Activated T-helper 9 cell treated with anti-CD3 and anti-CD28 coated beads, Interleukin-2, amount 50 U/mL, for 16 hours (primary cell): ENCODE measurements around the gene USP3.
A peak's percentile ranks its signal among the peaks of the same experiment; 100 is the strongest.
"Not testable (repeated sequence)": the region's sequence is repeated elsewhere in the genome, so short reads cannot be mapped to it uniquely, and the experiment has no call there.

Source experiments
- DNase-seq: peaks from one replicate; pipeline ENCODE4 v3.0.0-alpha.2; 2020; ENCODE audit warnings: low read depth

Gene USP3

DNA sequence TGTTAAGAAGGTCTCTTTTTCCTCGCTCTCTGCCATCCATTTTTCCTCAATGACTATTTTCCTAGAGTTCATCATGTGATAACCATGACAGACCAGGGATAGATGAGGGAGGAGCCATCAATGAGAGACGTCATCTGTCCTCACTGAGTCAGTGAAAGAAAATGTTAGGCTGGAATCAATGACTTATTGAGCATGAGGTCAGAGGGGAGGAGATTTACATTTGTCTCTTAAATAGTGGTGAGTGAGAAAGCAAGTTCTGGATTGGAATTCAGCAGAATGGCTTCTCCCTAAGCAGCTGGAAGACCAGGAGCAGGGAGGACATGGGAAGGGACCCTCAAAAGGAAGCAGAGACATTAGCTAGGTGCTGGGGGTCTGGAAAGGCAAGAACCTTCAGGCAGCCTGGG is 28.2 kb upstream of the USP3 start:
- DNase-seq: no peak

DNA sequence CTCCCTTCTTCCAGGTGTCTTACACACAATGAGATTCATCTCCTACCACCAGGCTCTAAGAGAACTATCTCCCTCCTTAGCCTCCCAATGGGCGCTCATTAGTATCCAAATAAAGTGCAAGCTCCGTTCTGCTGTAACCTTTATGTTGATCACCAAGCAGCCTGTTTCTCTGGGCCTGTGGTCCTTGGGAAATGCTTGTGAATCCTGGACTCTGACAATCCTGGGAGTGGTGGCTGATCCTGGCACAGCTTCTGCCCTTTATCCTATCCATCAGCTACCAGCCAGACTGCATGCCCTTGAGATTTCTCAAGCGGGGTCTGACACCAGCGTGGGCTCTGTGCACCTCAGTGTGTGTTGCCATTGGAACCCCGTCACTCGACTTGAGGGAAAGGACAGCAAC is 26.1 kb upstream of the USP3 start:
- no peak for DNase-seq

DNA sequence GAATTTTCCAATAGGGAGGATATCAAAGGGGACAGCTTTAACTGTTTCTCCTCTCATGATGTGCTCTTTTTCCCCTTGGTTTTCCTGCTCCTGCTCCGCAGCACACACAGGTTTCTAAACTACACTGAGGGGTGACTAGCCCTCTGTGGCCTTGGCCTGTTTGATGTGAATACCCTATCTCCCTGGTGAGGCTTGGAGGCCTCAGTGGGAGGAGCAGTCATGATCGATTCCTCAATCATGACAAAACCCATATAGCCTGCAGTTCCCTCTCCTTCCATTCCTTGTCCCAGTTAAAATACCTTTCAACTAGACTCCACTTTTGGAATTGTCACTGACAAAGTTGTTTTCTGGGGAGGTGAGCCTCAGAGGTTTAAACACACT is 24.0 kb upstream of the USP3 start:
- DNase-seq: no peak

DNA sequence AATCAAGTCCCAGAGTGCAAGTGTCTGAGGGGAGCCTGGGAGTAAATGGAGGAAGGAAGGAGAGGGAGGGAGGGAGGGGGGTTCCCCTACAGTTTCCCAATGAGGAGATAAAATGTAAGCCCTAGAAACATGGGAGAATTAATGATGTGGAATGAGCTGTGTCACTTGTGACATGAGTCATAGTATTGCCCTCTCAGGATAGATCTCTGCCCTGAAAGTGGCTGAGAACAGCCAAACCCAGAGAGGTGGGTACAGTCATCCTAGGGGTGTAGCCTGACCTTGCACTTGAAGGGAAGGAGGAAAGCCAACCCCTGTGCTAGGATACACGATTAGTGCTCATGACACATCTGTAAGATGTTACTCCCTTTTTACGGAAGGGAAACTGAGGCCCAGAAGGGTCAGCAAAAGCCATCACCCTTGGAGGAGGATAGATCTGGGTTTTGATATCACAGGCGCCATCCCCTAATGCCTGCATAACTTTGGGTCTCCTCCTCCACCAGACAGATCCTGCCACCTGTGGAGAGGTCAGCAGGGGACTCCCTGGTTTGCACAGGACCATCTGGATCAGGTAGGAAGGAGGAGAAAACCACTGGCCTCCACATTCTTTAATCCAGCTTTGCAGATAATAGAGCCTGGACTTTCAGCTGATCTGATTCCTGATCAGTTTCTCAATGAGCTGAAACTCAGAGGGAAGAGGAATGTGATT is 23.1 kb upstream of the USP3 start:
- DNase-seq: no peak

DNA sequence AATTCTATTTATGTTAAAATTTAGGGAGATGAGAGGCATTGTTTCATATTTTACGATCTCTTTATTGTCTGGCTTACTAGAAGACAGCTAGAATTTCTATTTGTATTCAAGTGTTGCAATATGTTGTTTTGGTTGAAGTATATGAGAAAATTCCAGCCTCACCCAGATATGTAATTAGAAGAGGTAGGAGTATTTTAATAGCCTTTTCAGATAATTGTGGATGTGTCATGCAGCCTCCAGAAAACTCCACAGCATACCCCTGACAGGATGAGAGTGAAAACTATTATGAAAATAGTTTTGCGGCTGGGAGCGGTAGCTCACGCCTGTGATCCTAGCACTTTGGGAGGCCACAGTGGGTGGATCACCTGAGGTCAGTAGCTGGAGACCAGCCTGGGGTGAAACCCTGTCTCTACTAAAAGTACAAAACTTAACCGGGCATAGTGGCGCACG is 21.5 kb upstream of the USP3 start:
- DNase-seq: no peak

DNA sequence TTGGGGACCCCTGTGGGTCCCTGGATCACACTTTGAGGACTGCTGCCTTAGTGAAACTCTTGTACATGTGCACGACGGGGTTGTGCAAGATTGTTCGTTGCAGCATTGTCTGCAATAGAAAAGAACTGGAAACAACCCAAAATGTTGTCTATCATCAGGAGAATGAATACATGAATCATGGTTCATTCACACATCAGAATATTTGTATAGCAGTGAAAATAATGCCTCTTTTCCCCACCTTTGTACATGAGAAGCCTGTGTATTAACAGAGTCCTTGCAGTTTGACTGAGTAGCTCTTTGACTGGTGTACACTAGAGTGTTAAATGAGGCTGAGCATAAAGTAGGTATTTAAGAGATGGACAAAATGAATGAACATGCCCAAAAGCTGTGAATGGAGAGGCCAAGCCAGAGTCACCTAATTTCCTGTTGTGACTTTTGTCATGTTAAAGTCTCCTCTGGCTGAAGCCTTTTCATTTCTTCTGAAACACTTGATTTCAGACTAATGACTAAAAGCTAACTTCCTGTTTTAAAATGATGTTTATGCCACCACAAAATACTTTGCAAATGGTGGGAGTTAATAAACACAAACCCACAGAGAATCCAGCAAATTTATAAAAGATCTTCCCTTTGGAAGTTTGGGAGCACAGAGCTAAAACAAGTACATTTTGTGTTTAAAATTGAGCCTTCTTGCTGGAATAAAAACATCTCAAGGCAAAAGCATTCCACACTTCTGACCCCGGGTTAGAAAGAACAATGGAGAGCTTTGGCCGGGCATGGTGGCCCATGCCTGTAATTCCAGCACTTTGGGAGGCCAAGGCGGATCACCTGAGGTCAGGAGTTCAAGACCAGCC is 20.6 kb upstream of the USP3 start:
- DNase-seq: no peak

DNA sequence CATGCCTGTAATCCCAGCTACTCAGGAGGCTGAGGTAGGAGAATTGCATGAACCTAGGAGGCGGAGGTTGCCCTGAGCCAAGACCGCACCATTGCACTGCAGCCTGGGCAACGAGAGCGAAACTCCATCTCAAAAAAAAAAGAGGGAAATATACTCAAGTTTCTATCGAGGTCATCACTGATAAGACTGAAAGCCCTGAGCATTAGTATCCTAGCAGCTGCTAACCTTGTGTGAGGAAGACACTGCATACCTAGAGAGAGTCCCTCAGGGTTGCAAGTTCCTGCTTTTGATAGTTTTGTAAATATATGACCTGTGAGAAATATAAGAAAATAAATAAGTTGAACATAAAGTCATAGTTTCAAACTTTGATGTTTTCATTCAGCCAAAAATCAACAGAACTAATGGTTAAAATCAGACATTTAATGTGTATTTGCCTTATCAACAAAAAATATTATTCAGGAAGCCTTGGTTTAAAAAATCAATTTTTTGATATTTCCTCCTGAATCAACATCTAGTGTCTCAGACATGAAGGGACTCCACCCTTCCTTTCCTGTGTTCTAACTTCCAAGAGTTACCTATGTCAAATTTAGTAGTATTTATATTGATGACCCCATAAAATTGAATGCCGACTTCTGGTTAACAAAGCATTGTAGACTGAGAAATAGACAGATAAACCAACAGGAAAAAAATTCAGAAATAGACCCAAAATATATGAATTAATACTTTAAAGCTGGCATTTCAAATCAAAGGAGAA is 19.8 kb upstream of the USP3 start:
- no peak for DNase-seq

DNA sequence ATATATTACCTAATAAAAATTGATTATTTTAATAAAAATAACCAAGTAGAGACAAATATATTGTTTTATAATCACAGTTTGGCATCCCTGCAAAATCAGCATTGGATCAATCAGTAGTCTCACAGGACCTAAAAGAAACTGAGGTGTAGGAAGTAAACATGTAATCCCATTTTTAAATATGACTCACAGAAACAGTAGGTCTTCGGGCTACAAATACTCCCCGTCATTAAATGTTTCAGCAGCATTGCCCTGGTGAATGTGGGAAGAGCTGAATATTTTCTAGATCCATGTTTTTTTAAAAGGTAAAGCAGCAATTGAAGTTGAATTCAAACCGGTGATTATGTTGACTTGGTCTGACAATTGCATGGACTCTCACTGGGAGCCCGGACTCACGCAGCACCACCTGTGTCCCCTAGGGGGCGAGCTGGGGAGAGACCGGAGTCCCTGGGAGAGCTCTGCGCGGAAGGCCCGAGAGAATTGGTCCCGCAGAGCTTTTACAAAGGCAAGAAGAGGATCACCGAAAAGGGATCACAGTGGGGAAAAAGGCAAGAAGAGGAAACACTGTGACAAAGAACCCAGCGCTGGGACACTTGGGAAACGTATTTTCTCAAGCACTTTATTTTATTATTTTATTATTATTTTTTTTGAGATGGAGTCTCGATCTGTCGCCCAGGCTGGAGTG is 17.2 kb upstream of the USP3 start:
- peak; percentile 83 for DNase-seq

DNA sequence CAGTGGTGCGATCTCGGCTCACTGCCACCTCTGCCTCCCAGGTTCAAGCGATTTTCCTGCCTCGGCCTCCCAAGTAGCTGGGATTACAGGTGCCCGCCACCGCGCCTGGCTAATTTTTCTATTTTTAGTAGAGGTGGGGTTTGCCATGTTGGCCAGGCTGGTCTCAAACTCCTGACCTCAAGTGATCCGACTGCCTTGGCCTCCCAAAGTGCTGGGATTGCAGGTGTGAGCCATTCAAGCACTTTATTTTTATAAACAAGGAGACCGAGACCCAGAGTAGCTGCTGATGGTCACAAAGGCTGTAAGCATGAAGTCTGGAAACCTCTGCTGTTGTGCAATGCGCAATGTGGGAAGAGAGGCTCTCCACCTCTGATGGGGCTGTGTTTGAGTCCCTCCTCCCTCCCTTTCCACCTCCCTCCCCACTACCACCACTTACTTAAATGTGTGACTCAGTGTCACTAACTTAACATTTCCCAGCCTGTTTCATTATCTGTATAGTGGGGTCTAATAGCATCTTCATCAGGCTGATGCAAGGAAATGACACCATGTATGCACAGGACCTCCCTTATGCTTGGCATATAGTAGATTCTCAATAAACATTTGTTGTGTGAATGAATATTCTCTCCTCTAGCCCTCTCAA is 16.5 kb upstream of the USP3 start:
- not testable (repeated sequence) for DNase-seq

DNA sequence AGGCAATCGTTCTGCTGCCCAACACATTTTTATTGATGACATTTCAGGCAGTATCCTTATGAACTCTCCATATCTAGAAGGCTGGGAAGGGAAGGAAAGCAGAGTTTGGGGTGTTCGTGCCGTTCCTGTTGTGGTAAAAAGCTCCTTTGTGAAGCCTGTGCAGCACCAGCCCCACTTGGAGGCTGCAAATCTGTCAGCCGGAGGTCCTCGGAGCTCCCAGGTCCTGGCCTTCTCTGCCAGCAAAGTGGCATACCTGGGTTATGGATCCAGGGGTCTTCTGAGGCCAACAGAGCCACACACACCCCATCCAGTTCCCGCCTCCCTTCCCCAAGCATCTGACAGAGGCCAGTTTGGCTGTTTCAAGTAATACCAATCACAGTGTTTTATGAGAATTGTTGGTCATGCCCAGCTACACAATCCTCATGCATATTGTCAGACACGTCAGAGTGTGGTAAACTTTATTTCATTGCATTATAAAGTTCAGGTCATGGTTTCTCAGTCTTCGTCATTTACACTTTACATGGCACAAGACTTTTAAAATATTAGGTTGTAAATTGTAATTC is 15.9 kb upstream of the USP3 start:
- no peak for DNase-seq

DNA sequence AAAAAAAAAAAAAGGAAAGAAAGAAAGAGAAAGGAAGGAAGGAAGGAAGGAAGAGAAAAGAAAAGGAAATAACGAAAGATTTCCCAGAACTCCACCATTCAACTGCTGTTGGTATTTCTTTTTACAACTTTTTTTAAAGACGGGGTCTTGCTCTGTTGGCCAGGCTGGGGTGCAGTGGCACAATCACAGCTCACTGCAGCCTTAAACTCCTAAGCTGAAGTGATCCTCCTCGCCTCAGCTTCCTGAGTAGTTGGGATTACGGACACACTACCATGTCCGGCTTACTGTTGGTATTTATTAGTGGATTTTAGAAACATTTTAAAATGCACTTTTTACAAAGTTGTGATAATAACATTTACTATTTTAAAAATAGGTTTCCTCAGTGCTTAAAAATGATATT is 15.0 kb upstream of the USP3 start:
- no peak for DNase-seq

DNA sequence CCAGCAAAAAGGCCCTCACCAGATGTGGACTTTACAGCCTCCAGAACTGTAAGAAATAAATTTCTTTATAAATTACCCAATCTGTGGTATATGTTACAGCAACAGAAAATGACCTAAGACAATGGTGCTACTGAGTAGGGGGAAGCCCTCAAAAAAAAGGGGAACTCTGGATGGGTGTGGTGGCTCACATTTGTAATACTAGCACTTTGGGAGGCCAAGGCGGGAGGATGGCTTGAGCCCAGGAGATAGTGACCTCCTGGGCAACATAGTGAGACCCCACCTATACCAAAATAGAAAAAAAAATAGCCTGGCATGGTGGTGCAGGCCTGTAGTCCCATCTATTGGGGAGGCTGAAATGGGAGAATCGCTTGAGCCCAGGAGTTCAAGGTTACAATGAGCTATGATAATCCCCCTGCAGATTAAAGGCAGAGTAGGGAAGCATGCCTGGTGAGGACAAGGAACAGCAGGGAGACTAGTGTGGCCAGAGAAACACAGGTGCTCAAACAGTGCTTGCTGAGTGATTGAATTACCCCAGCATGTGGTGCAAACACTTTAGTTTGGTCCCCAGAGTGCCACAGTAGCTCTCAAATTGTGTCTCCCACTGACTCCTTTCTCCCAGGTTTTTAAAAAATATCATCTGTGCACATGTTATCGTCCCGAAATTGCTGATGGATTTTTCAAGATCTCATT is 13.9 kb upstream of the USP3 start:
- no peak for DNase-seq

DNA sequence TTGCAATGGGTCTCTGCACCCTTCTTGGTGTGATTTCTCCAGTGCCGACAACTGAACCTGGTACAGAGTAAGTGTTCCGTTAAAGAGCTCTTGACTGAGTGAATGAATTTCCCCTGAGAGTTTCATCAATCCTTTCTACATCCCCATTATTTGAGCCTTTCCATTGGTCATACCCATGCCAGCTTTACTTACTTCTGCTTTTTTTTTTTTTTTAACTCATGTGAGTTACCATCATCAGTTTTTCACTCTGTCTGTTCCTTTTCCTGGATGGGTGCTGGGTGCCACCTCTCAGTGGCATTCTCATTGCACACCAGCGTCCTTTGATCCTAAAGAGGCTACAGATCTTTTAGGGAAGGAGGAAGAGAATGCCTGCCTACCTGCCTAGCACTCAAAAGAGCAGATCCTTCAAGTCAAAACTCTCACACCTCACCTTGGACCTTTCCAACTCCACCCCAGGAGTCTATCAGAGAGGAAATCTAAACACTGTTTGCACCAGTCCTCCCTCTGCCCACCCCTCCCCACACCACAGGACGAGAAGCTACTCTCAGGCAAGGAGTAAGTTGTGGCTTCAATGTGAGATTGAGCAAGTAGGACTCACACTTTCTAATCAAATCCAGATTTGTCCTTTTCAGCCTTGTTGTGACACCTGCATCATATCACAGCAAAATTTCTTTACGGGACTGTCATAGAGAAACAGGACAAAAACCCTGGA is 13.1 kb upstream of the USP3 start:
- DNase-seq: no peak

DNA sequence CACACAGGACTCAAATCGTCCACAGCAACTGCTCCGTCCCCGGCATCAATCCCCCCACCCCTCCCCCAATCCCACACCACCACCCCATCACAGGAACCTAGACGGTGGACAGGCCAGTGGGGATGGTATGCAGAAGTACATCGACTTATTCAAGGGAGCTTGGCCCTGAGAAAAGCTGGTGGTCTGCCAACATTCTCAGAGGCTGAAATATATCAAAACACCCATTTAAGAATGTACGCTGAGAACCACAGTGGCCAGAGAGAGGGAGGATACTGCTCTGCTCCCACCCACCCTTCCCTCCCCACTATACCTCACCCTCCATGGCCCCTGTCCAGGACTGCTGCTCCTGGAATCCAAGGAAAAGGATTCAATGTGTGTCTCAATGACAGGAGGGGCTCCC is 12.4 kb upstream of the USP3 start:
- no peak for DNase-seq

DNA sequence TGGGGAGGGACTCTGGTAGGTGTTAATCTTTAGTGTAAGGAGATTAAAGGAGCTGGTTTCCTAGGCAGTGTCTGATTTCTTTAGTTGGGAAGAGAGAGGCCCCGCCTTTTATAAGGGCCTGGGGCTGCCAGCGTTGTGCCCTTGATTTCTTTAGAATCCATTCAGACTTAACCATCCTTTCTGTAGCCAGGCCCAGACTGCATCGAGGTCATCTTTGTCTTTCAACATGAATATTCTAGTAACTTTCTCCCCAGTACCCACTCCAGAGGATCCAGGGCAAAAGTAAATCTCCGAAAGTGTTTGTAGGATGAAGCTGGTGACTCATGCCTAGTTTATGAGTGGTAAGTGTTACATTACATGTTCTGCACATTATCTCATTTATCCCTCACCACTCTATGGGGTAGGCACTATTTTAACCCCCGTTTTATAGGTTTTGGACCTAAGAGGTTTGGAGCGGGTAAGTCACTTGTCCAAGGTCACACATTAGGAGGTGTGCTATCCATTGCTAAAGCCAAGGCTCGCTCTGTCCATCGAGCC is 11.8 kb upstream of the USP3 start:
- DNase-seq: no peak

DNA sequence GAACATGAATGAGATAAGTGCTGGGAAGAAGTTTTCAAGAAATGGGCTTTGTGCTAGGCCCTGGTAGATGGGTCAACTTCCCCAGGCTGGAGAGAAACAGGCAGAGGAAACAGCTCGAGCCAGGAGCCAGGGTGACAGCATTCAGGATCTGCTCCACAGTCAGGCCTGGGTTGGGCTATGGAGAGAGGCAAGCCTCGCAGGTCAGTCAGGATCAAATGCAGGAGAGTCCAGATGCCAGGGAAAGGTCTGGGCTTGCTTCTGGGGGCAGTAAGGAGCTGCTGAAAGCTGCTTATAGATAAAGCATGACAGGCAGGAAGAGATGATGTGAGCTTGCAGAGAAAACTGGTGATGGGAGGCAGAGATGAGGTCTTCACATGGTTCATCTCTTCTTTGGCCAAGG is 11.0 kb upstream of the USP3 start:
- DNase-seq: no peak

DNA sequence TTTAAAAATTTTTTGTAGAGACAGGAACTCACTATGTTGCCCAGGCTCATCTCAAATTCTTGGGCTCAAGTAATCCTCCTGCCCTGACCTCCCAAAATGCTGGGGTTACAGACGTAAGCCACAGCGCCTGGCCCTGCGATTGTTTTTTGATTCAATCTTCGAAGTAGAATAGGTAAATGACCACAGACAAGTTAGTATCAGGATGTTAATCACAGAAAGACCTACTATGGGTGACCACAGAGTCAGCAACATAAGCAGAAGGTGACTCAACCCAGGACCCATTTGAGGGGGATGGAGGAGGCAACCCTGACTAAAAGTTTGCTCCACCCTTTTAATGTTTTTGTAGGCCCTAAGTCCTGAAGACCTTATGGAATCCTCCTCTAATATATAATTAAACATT is 10.0 kb upstream of the USP3 start:
- no peak for DNase-seq

DNA sequence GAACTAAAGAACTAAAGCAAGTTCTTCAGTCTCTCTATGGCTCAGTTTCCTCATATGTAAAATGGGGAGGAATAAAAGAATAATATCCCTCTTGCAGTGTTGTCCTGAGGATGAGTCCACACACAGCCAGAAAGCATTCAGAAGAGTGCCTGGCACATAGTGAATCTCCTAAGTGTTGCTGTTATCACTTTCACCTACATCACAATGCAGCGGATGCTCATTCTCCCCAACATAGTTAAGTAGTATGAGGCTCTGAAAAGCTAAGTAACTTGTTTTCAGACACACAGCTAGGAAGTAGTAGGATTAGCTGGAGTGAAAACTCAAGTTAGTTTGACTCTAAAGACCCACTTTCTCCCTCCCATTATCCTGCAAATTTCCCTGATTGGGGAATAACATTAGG is 9.1 kb upstream of the USP3 start:
- DNase-seq: no peak

DNA sequence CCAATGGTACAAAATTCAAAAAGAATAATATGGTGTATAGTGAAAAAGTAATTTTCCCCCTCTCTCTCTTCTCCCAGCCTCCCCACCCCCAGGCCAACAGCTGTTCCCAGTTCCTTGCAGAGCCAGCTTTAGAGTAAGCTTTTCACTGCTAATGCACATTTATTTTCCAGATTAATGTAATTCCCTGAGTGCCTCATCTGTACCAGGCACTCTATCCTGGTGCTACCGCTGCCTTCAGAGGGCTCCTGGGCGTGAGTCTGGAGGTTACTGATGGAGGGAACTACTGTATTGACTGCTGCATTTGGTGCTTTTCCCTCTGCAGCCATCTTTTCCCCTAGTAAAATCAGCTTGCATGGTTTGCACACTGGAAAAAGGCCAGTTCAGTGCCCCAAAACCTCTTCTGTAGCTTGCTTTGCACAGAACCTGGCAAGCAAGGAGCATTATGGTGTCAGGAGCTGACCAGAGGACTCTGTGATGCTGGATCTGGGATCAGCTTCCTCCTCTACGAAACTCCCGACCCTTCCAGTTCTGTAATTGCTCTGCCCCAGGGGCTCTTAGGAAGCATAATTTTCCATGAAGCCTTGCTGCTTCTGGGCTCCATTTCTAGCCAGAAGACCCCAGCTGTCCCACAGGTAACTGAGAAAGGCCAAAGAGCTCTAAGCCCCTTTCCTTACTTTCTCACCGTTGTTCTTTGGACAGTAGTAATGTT is 8.5 kb upstream of the USP3 start:
- DNase-seq: no peak
